22Rv1 (cell line): ENCODE data around the gene TTC7B.

Experiments
- H3K27ac ChIP-seq: fragments of 450-650 bp; 2 replicates; pipeline ENCODE4 v1.5.1; 2017
- CTCF ChIP-seq: fragments of 450-650 bp; IDR thresholded peaks from 2 replicates; pipeline ENCODE4 v1.5.1; 2017; ENCODE audit warnings: mild to moderate bottlenecking
- ZFX ChIP-seq: fragments of 450-650 bp; IDR thresholded peaks from 2 replicates; pipeline ENCODE4 v1.6.1; 2017; ENCODE audit warnings: antibody characterized with exemption, borderline replicate concordance

Gene TTC7B

GRCh38 chr14:90625445-90625844, 190.8 kb downstream of the TTC7B start:
- H3K27ac ChIP-seq: no peak overlapping the region
- no peak for TF ChIP-seq CTCF
- TF ChIP-seq ZFX: no peak

GRCh38 chr14:90624732-90625400, 191.4 kb downstream of the TTC7B start:
- no peak overlapping the region for H3K27ac ChIP-seq
- no peak for TF ChIP-seq CTCF
- no peak for TF ChIP-seq ZFX

- TF ChIP-seq CTCF (no peak), ZFX (no peak)
These were observed 192.0 kb downstream of the TTC7B start for GRCh38 chr14:90624227-90624626.

GRCh38 chr14:90621201-90621600, 195.0 kb downstream of the TTC7B start:
- H3K27ac ChIP-seq: no peak overlapping the region
- no peak for TF ChIP-seq CTCF
- no peak for TF ChIP-seq ZFX

More at GRCh38 chr14:90624227-90624626, 192.0 kb downstream of the TTC7B start:
- H3K27ac ChIP-seq: no peak overlapping the region

- no peak for TF ChIP-seq ZFX
- no peak for TF ChIP-seq CTCF
- H3K27ac ChIP-seq: no peak overlapping the region
These were observed 195.6 kb downstream of the TTC7B start for GRCh38 chr14:90620568-90621077.

GRCh38 chr14:90619911-90620310, 196.3 kb downstream of the TTC7B start:
- H3K27ac ChIP-seq: no peak overlapping the region
- TF ChIP-seq ZFX: no peak
- no peak for TF ChIP-seq CTCF

GRCh38 chr14:90617961-90618360, 198.3 kb downstream of the TTC7B start:
- TF ChIP-seq ZFX: no peak
- no peak for TF ChIP-seq CTCF

More at GRCh38 chr14:90617961-90618360, 198.3 kb downstream of the TTC7B start:
- no peak overlapping the region for H3K27ac ChIP-seq
